GM19025 (cell line): ENCODE results near the gene METAP1D.

Experiments used
- ATAC-seq: cut with Tn5 transposase; IDR thresholded peaks from one replicate; pipeline ENCODE4 v1.9.1; 2021; ENCODE audit warnings: mild to moderate bottlenecking, low read depth, moderate library complexity; ENCODE audit not compliant: unreplicated experiment

METAP1D gene

GRCh38 chr2:172119089-172119488, 119.3 kb downstream of the METAP1D start:
- no peak for ATAC-seq

- no peak for ATAC-seq
Observed at GRCh38 chr2:172120118-172120517, 120.4 kb downstream of the METAP1D start.

- ATAC-seq, result no peak
Observed at GRCh38 chr2:172128484-172128883, 128.7 kb downstream of the METAP1D start.

- no peak for ATAC-seq
Observed at GRCh38 chr2:172129404-172129803, 129.7 kb downstream of the METAP1D start.
